Nucleus accumbens (tissue), 56 donors: ENCODE data around the gene KCTD12.
"Not testable (repeated sequence)": the region's sequence is repeated elsewhere in the genome, so short reads cannot be mapped to it uniquely, and the experiment has no call there.

Experiments used
- DNase-seq, 56 donors: peaks; one replicate each; lab custom pipeline; 2025; lab: John Stamatoyannopoulos, UW

Gene KCTD12

GRCh38 chr13:76886292-76887075, at the start of gene KCTD12:
Gene KCTD12, minus strand, starts transcription at chr13:76886405. Its CDS starts 257 bp downstream, at chr13:76886148.
- DNase-seq: peak in 55 of 56 donors; percentile 20 to 90 (median 66)

GRCh38 chr13:76934671-76935070, 48.5 kb upstream of the KCTD12 start:
- DNase-seq: no peak

GRCh38 chr13:76932076-76932475, 45.9 kb upstream of the KCTD12 start:
- no peak for DNase-seq

- DNase-seq: no peak
Observed at GRCh38 chr13:76929851-76930374, 43.7 kb upstream of the KCTD12 start.

DNA sequence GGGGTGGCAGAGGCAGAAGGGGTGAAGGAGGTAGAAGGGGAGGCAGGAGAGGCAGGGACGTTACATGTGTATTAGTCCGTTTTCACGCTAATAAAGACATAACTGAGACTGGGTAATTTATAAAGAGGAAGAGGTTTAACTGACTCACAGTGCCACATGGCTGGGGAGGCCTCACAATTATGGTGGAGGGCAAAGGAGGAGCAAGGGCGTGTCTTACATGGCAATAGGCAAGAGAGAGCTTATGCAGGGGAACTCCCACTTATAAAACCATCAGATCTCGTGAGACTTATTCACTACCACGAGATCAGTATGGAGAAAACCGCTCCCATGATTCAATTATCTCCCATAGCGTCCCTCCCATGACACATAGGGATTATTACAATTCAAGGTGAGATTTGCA, 43.1 kb upstream of the KCTD12 start:
- no peak for DNase-seq

DNA sequence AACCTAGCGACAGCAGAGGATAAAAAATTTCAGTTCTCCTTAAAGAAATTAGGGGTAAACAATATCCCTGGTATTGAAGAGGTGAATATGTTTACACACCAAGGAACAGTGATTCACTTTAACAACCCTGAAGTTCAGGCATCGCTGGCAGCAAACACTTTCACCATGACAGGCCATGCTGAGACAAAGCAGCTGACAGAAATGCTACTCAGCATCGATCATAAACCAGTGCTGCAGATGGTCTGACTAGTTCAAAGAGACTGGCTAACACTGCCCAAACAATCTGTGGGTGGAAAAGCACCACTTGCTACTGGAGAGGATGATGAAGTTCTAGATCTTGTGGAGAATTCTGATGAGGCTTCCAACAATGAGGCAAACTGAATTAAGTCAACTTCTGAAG, 42.3 kb upstream of the KCTD12 start:
- no peak for DNase-seq

GRCh38 chr13:76927955-76928354, 41.8 kb upstream of the KCTD12 start:
- DNase-seq: no peak

GRCh38 chr13:76925115-76925514, 38.9 kb upstream of the KCTD12 start:
- no peak for DNase-seq

DNA sequence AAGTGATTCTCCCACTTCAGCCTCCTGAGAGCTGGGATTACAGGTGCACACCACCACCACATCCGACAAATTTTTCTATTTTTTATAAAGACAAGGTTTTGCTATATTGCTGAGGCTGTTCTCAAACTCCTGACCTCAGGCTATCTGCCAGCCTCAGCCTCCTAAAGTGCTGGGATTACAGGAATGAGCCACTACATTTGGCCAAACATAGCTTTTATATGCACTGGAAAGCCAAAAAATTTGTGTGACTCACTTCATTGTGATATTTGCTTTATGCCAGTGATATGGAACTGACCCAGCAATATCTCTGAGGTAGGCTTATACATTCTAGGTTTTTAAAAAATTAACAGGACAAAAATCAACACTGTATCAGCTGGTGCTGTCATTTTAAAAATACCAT, 35.3 kb upstream of the KCTD12 start:
- no peak for DNase-seq

GRCh38 chr13:76917755-76918481, 31.7 kb upstream of the KCTD12 start:
- not testable (repeated sequence) for DNase-seq

DNA sequence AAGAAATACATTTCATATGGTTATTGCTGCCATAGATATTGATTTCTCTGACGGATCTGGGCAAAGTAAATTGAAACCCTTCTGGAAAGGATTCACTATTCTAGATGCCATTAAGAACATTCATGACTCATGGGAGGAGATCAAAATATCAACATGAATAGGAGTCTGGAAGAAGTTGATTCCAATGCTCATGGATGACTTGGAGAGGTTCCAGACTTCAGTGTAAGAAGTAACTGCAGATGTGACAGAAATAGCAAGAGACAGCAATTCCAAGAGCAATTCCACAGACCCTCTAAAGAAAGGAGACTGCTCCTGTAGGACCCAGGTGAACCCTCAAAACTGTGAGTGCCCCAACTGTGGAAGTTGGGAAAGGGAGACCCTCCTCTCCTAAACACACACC, 30.9 kb upstream of the KCTD12 start:
- DNase-seq: no peak

- DNase-seq: no peak
Observed at GRCh38 chr13:76913898-76914297, 27.7 kb upstream of the KCTD12 start.

- DNase-seq: no peak
Observed at GRCh38 chr13:76912476-76912875, 26.3 kb upstream of the KCTD12 start.

- no peak for DNase-seq
Observed at GRCh38 chr13:76904507-76904906, 18.3 kb upstream of the KCTD12 start.

GRCh38 chr13:76903544-76904162, 17.4 kb upstream of the KCTD12 start:
- DNase-seq: peak in 41 of 56 donors; percentile 2 to 80 (median 31)

DNA sequence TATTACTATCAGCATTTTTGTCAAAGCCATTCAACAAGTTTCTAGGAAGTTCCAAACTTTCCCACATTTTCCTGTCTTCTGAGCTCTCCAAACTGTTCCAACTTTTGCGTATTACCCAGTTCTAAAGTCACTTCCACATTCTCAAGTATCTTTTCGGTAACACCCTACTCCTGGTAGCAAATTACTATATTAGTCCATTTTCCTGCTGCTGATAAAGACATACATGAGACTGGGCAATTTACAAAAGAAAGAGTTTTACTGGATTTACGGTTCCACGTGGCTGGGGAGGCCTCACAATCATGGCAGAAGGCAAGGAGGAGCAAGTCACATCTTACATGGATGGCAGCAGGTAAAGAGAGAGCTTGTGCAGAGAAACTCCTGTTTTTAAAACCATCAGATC, 12.9 kb upstream of the KCTD12 start:
- DNase-seq: not testable (repeated sequence)

- not testable (repeated sequence) for DNase-seq
Observed at GRCh38 chr13:76897171-76897570, 11.0 kb upstream of the KCTD12 start.

DNA sequence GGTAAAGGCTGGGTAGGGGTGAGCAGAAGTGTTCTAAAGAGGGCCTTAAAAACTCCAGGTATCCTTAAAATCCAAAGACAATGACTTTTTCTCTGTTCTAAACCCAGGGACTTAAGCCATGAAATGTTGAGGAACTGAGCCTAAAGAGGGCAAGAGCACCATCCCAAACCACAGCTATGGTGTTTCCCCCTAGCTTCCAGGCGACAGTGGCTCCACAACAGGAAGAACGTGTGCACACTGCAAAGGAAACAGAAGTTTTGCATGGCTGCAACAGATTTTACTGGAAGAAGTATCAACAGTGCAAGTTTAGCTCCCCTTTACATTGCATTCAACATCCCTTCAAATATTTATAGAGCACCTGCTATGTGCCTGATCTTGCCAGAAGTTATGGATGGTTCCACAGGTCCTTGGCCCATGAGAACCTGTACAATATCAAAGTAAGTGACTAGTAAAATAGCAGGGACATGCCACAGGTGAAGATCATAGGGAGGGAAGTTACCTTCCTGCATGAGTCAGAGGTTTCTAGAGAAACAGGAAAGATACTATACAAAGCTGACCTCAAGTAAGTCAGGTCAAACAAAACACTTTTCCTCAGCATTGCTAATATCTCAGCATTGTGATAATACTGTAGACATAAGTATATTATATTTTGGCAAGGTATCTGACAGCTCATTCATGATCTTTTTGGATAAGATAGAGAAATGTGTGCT, 8.4 kb upstream of the KCTD12 start:
- no peak for DNase-seq

- DNase-seq: no peak
Observed at GRCh38 chr13:76892488-76892887, 6.3 kb upstream of the KCTD12 start.

- no peak for DNase-seq
Observed at GRCh38 chr13:76890021-76890420, 3.8 kb upstream of the KCTD12 start.

DNA sequence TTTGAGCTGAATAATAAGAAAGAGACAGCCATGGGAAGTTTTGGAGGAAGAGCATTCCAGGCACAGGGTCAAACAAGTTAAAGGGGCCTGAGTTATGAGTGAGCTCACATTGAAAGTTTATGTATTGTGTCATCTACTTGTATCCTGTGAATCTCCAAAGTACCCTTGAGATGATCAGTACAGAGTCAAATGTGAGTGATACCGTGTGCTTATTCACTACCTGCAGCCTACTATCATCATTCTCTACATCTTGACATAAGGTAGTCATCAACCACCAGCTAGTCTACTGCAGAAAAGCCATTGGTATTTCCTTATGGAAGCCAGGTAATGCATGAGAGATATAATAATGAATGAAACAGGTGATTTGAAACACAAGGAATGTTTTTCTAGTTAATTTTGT, 3.0 kb upstream of the KCTD12 start:
- DNase-seq: no peak
